Measurements from ENCODE around the gene FAM234B.
"Not testable (repeated sequence)": the region's sequence is repeated elsewhere in the genome, so short reads cannot be mapped to it uniquely, and the experiment has no call there.

The FAM234B gene

DNA sequence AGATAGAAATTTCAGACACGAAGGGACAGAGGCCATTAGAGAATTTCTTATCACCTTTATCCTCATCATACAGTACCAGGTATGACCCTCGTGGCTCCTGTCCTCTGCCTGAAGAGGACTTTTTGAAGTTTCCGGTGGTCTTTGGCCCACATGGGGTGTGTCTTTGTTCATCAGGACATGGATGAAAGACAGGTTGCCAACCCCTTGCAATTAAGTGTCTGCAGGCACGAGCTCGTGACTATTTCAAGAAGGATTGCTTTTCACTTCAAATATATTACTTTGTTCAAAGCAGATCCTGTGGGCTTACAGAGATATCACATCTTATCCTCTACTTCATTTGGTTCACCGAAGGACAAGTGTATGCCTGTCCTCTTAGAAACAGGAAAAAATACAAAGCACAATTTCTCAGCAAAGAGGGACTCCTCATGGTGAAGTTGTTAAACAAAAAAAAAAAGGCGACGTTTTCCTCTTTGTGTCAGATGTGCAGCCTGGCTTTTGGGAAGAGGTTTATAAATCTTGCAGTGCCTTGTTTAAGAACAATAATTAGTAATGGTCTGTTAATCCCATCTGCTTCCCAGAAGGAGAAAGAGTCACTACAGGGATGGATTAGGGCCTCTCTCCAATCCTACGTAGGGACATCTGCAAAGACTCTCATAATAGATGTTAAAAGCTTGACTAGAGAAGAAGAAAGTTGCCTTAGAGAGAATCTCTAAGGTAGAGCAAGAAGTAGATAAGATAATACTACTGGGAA is 13.5 kb upstream of the FAM234B start:
- DNase-seq (no peak), ATAC-seq (ENCODE audit: insufficient read depth, low read depth) (no peak)
- Histone ChIP-seq H3K79me2 (ENCODE audit: insufficient read depth, low read length) (no peaks in the 10 kb centered on the region), H3K27me3 (ENCODE audit: insufficient read depth, low read length, poor library complexity) (peaks cover 31% of the 10 kb centered on the region), H3K4me2 (ENCODE audit: insufficient read depth, low read length) (no peak overlapping the region), H2AFZ (ENCODE audit: low read depth, low read length) (no peak overlapping the region), H4K20me1 (ENCODE audit: insufficient read depth, low read length) (no peaks in the 10 kb centered on the region), H3K9ac (ENCODE audit: low read depth, low read length) (no peak overlapping the region), H3K4me1 (ENCODE audit: insufficient read depth, low read length) (no peaks in the 10 kb centered on the region), H3K27ac (ENCODE audit: low read length) (no peak overlapping the region), H3K4me3 (ENCODE audit: low read depth in 1 of 2, low read length in 2 of 2) (no peak overlapping the region), H3K36me3 (ENCODE audit: insufficient read depth, low read length) (no peaks in the 10 kb centered on the region), H3K9me3 (ENCODE audit: insufficient read depth, low read length, severe bottlenecking) (no peaks in the 10 kb centered on the region)
- TF ChIP-seq EZH2 (IDR thresholded peaks at IDR 0.05; ENCODE audit: borderline replicate concordance, low read depth, low read length, severe bottlenecking), result no peak
- TF ChIP-seq, protein P1, sequence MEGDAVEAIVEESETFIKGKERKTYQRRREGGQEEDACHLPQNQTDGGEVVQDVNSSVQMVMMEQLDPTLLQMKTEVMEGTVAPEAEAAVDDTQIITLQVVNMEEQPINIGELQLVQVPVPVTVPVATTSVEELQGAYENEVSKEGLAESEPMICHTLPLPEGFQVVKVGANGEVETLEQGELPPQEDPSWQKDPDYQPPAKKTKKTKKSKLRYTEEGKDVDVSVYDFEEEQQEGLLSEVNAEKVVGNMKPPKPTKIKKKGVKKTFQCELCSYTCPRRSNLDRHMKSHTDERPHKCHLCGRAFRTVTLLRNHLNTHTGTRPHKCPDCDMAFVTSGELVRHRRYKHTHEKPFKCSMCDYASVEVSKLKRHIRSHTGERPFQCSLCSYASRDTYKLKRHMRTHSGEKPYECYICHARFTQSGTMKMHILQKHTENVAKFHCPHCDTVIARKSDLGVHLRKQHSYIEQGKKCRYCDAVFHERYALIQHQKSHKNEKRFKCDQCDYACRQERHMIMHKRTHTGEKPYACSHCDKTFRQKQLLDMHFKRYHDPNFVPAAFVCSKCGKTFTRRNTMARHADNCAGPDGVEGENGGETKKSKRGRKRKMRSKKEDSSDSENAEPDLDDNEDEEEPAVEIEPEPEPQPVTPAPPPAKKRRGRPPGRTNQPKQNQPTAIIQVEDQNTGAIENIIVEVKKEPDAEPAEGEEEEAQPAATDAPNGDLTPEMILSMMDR (IDR thresholded peaks at IDR 0.05; ENCODE audit: borderline replicate concordance, extremely low read depth, low read length, poor library complexity, severe bottlenecking), result no peak

DNA sequence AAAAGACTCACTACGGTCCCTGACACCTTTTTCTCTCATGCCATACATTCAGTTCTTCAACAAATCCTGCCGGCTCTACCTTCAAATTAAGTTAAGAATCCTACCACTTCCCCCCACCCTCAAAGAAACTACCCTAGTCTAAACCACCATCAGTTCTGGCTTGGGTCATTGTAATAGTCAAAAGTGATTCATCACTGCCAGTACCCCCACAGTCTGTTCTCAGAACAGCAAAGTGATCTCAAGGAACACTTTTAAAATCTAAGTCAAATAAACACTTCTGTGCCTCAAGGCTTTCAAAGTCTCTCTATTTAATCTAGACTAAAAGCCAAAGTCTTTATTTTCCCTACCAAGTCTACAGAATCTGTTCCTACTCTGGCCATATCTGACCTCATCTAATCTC is 12.0 kb upstream of the FAM234B start:
- Histone ChIP-seq H4K20me1 (ENCODE audit: insufficient read depth, low read length) (no peaks in the 10 kb centered on the region), H3K4me3 (ENCODE audit: low read depth in 1 of 2, low read length in 2 of 2) (no peak overlapping the region), H3K36me3 (ENCODE audit: insufficient read depth, low read length) (no peaks in the 10 kb centered on the region), H3K9ac (ENCODE audit: low read depth, low read length) (no peak overlapping the region), H3K27me3 (ENCODE audit: insufficient read depth, low read length, poor library complexity) (peaks cover 21% of the 10 kb centered on the region), H2AFZ (ENCODE audit: low read depth, low read length) (no peak overlapping the region), H3K4me1 (ENCODE audit: insufficient read depth, low read length) (no peaks in the 10 kb centered on the region), H3K79me2 (ENCODE audit: insufficient read depth, low read length) (no peaks in the 10 kb centered on the region), H3K4me2 (ENCODE audit: insufficient read depth, low read length) (no peak overlapping the region), H3K27ac (ENCODE audit: low read length) (no peak overlapping the region), H3K9me3 (ENCODE audit: insufficient read depth, low read length, severe bottlenecking) (no peaks in the 10 kb centered on the region)
- TF ChIP-seq, protein P1 (IDR thresholded peaks at IDR 0.05; ENCODE audit: borderline replicate concordance, extremely low read depth, low read length, poor library complexity, severe bottlenecking), result no peak
- no peak for TF ChIP-seq EZH2 (IDR thresholded peaks at IDR 0.05; ENCODE audit: borderline replicate concordance, low read depth, low read length, severe bottlenecking)
- ATAC-seq (ENCODE audit: insufficient read depth, low read depth) (no peak), DNase-seq (no peak)

DNA sequence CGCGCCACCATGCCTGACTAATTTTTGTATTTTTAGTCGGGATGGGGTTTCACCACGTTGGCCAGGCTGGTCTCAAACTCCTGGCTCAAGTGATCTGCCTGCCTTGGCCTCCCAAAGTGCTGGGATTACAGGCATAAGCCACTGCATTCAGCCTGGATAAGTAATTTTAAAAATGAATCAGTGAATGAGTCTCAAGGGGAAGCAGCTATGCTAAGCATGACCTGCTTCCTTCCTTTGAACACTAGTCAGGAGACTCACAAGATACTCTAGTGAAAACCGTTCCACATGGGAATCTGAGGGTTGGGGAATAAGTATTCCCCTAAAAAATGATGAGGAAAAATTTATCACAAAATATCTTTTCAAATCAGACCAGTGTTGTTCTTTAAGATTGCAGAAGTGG is 10.7 kb upstream of the FAM234B start:
- H3K27ac ChIP-seq (ENCODE audit: low read length), result no peak overlapping the region
- no peaks in the 10 kb centered on the region for H3K79me2 ChIP-seq (ENCODE audit: insufficient read depth, low read length)
- no peaks in the 10 kb centered on the region for H4K20me1 ChIP-seq (ENCODE audit: insufficient read depth, low read length)
- peaks cover 16% of the 10 kb centered on the region for H3K27me3 ChIP-seq (ENCODE audit: insufficient read depth, low read length, poor library complexity)
- H3K4me3 ChIP-seq (ENCODE audit: low read depth in 1 of 2, low read length in 2 of 2), result no peak overlapping the region
- DNase-seq (no peak), ATAC-seq (ENCODE audit: insufficient read depth, low read depth) (no peak)
- no peak overlapping the region for H2AFZ ChIP-seq (ENCODE audit: low read depth, low read length)
- H3K4me2 ChIP-seq (ENCODE audit: insufficient read depth, low read length), result no peak overlapping the region
- no peaks in the 10 kb centered on the region for H3K36me3 ChIP-seq (ENCODE audit: insufficient read depth, low read length)
- H3K4me1 ChIP-seq (ENCODE audit: insufficient read depth, low read length), result no peaks in the 10 kb centered on the region
- TF ChIP-seq EZH2 (IDR thresholded peaks at IDR 0.05; ENCODE audit: borderline replicate concordance, low read depth, low read length, severe bottlenecking), result no peak
- TF ChIP-seq, protein P1 (IDR thresholded peaks at IDR 0.05; ENCODE audit: borderline replicate concordance, extremely low read depth, low read length, poor library complexity, severe bottlenecking), result no peak
- H3K9ac ChIP-seq (ENCODE audit: low read depth, low read length), result no peak overlapping the region
- no peaks in the 10 kb centered on the region for H3K9me3 ChIP-seq (ENCODE audit: insufficient read depth, low read length, severe bottlenecking)

DNA sequence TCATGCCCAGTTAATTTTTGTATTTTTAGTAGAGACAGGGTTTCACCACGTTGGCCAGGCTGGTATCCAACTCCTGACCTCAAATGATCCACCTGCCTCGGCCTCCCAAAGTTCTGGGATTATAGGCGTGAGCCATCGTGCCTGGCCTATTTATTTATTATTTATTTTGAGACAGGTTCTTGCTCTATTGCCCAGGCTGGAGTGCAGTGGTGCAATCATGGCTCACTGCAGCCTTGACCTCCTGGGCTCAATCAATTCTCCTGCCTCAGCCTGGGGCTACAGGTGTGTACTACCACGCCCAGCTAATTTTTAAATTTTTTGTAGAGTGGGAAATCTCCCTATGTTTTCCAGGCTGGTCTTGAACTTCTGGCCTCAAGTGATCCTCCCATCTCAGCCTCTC is 8.8 kb upstream of the FAM234B start:
- not testable (repeated sequence) for H3K27me3 ChIP-seq (ENCODE audit: insufficient read depth, low read length, poor library complexity); H3K79me2 ChIP-seq (ENCODE audit: insufficient read depth, low read length); ATAC-seq (ENCODE audit: insufficient read depth, low read depth); DNase-seq; H3K4me3 ChIP-seq (ENCODE audit: low read depth in 1 of 2, low read length in 2 of 2); H3K27ac ChIP-seq (ENCODE audit: low read length); H3K9ac ChIP-seq (ENCODE audit: low read depth, low read length); H3K36me3 ChIP-seq (ENCODE audit: insufficient read depth, low read length); H3K9me3 ChIP-seq (ENCODE audit: insufficient read depth, low read length, severe bottlenecking); H3K4me2 ChIP-seq (ENCODE audit: insufficient read depth, low read length); H2AFZ ChIP-seq (ENCODE audit: low read depth, low read length); H3K4me1 ChIP-seq (ENCODE audit: insufficient read depth, low read length); H4K20me1 ChIP-seq (ENCODE audit: insufficient read depth, low read length)
